Upper lobe of right lung (tissue), 1 donor: ENCODE data around the gene FBXW9. TPM values are rescaled to one million over a fixed set of nuclear protein-coding genes. Genes with fewer than 3 reads are reported as not detected.
A peak's percentile ranks its signal among the peaks of the same experiment; 100 is the strongest.
"Not testable (repeated sequence)": the region's sequence is repeated elsewhere in the genome, so short reads cannot be mapped to it uniquely, and the experiment has no call there.

Experiments
- ATAC-seq: fragments of 200-7000 bp; cut with Tn5 transposase; one replicate; pipeline ENCODE4 v1.9.1; 2020; ENCODE audit warnings: mild to moderate bottlenecking, moderate library complexity
- DNase-seq: peaks from one replicate; pipeline ENCODE4 v3.0.0-alpha.2; 2020
- H3K27ac ChIP-seq: fragments of 200-600 bp; one replicate; pipeline ENCODE4 v1.8.0; 2022
- H3K27me3 ChIP-seq: fragments of 200-600 bp; one replicate; pipeline ENCODE4 v1.8.0; 2022; ENCODE audit warnings: mild to moderate bottlenecking
- H3K36me3 ChIP-seq: fragments of 200-600 bp; one replicate; pipeline ENCODE4 v1.8.0; 2022
- H3K4me1 ChIP-seq: fragments of 200-600 bp; one replicate; pipeline ENCODE4 v1.8.0; 2022
- H3K4me3 ChIP-seq: fragments of 200-600 bp; one replicate; pipeline ENCODE4 v1.8.0; 2022; ENCODE audit warnings: mild to moderate bottlenecking
- H3K9me3 ChIP-seq: fragments of 200-600 bp; one replicate; pipeline ENCODE4 v1.8.0; 2022
- intact Hi-C: fragments of 100-400 bp; cut with DNase I; formaldehyde crosslinking; loops from one replicate; pipeline ENCODE4 v1.11.0; 2022
- total RNA-seq: library from RNA; stranded (reverse); fragmentation: NEBNext Ultra II Directional; extraction: Animal tissue kit (Norgen Biotek cat#: 25700); gene quantifications from one replicate; pipeline ENCODE4 v1.2.1, GENCODE V29; 2021
- TF ChIP-seq, protein P1 (sequence below): fragments of 200-600 bp; IDR thresholded peaks from one replicate; pipeline ENCODE4 v1.8.0; 2022; ENCODE audit warnings: antibody characterized with exemption
- donor health status: DM: no; HTN: yes; CAD: no; lungs with severe emphysema.

The FBXW9 gene
- total RNA-seq, 1 donor from 2014 or later = 4.3 TPM

DNA sequence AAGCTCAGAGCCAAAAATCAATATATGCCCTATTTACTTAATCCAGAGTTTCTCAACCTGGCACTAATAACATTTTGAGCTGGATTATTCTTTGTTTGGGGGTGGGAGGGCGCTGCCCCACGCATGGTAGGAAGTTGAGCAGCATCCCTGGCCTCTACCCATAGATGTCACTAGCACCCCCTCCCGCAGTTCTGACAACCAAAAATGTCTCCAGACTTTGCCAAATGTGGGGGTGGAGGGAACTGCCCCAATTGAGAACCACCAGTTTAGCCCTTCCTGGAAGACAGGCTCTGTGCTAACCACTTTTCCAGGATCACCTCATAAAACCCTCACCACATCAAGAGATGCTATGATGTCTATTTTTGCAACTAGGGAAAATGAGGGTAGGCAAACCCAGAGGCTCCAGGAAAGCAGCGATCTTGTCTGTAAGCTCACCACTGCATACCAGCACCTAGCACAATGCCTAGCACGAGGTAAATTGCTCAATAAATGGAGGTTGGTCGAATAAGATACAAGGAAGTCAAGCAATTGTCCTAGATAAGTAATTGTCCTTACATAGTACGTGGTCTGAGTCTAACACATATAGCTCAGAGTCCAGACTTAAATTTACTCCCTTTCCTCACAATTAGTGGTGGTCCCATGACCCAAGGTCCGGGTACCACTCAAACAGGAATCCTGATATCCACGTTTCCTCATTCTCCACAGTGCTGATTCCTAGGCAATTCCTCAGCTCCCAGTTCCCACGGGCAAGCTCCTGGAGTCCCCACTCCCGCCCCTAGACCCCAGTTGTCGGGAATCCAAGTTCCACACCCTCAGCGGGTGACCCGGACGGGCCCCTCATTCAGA lies 37.2 kb upstream of the FBXW9 start:
- no peaks in the 10 kb centered on the region for H3K27me3 ChIP-seq
- H3K36me3 ChIP-seq = peaks cover 37% of the 10 kb centered on the region
- TF ChIP-seq, protein P1, sequence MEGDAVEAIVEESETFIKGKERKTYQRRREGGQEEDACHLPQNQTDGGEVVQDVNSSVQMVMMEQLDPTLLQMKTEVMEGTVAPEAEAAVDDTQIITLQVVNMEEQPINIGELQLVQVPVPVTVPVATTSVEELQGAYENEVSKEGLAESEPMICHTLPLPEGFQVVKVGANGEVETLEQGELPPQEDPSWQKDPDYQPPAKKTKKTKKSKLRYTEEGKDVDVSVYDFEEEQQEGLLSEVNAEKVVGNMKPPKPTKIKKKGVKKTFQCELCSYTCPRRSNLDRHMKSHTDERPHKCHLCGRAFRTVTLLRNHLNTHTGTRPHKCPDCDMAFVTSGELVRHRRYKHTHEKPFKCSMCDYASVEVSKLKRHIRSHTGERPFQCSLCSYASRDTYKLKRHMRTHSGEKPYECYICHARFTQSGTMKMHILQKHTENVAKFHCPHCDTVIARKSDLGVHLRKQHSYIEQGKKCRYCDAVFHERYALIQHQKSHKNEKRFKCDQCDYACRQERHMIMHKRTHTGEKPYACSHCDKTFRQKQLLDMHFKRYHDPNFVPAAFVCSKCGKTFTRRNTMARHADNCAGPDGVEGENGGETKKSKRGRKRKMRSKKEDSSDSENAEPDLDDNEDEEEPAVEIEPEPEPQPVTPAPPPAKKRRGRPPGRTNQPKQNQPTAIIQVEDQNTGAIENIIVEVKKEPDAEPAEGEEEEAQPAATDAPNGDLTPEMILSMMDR = peak; percentile 19
- ATAC-seq (no peak), DNase-seq (no peak)
- H3K4me1 ChIP-seq = peaks cover 35% of the 10 kb centered on the region
- intact Hi-C loops = no loop called here
- H3K4me3 ChIP-seq = peak overlapping the region; percentile 92
- H3K27ac ChIP-seq = peak overlapping the region; percentile 96
- no peaks in the 10 kb centered on the region for H3K9me3 ChIP-seq

DNA sequence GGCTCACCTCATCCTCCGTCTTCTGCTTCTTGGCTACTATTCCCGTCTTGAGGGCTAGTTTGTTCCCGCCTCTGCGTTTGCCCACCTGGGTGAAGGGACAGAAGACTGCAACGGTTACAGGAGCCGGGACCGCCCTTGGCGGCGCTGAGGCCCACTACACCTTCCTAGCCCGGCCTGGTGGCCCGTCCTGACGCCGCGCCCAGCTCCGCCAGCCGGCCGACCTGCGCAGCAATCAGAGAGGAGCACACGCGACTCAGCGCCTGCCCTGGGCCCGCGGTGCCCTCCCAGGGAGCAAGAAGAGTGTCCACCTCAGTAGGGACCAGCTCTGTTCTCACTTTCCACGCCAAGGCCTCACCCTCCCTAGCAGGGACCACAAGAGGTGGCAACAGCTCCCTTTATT lies 34.9 kb upstream of the FBXW9 start:
- no peaks in the 10 kb centered on the region for H3K9me3 ChIP-seq
- peaks cover 21% of the 10 kb centered on the region for H3K4me1 ChIP-seq
- no peaks in the 10 kb centered on the region for H3K27me3 ChIP-seq
- intact Hi-C loops = no loop called here
- DNase-seq = no peak
- no peak for ATAC-seq
- TF ChIP-seq, protein P1 = no peak
- H3K4me3 ChIP-seq = no peak overlapping the region
- H3K36me3 ChIP-seq = peaks cover 40% of the 10 kb centered on the region
- no peak overlapping the region for H3K27ac ChIP-seq

DNA sequence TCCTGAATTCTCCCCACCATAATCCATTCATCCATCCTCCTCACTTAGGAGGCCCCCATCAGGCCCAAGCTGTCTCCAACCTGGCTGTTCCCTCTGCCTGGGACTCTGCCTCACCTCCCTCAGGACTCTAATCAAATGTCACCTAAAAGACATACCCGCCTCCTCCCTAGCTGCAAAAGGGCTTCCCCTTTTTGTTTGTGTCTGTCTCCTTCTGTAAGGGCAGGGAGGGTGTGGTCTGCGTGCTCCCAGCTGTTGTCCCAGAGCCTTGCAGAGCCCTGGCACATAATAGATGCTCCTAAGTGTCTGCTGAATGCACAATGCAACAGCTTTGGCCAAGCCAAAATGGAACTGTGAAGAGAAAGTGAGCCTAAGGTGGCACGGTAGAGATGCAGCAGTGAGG lies 33.6 kb upstream of the FBXW9 start:
- DNase-seq (no peak), ATAC-seq (no peak)
- no peak overlapping the region for H3K27ac ChIP-seq
- no peaks in the 10 kb centered on the region for H3K27me3 ChIP-seq
- intact Hi-C loops = no loop called here
- H3K4me1 ChIP-seq = peaks cover 16% of the 10 kb centered on the region
- H3K9me3 ChIP-seq = no peaks in the 10 kb centered on the region
- TF ChIP-seq, protein P1 = no peak
- no peak overlapping the region for H3K4me3 ChIP-seq
- H3K36me3 ChIP-seq = peaks cover 40% of the 10 kb centered on the region

DNA sequence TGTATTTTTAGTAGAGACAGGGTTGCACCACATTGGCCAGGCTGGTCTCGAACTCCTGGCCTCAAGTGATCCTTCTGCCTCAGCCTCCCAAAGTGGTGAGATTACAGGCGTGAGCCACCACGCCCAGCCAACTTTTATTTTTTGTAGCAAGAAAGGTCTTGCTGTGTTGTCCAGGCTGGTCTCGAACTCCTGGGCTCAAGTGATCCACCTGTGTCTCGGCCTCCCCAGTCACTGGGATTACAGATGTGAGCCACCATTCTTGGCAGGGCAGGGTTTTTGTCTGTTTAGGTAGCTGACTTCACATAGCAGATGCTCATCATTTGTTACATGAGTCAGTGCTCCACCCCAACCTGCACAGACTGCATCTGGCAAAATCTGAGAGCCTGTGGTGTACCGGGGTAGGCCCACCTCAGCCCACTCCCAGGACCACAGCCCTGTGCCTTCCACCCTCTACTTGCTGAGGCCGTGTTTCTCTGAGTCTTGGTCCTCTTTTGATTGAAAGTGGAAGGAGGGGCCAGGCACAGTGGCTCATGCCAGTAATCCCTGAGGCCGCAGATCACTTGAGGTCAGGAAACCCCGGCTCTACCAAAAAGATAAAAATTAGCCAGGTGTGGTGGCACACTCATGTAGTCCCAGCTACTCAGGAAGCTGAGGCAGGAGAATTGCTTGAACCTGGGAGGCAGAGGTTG lies 31.5 kb upstream of the FBXW9 start:
- Histone ChIP-seq H3K36me3 (peaks cover 40% of the 10 kb centered on the region), H3K4me3 (no peak overlapping the region), H3K27me3 (no peaks in the 10 kb centered on the region), H3K27ac (no peak overlapping the region), H3K4me1 (peaks cover 23% of the 10 kb centered on the region), H3K9me3 (no peaks in the 10 kb centered on the region)
- ATAC-seq (no peak), DNase-seq (no peak)
- TF ChIP-seq, protein P1 = no peak
- intact Hi-C loops = no loop called here

DNA sequence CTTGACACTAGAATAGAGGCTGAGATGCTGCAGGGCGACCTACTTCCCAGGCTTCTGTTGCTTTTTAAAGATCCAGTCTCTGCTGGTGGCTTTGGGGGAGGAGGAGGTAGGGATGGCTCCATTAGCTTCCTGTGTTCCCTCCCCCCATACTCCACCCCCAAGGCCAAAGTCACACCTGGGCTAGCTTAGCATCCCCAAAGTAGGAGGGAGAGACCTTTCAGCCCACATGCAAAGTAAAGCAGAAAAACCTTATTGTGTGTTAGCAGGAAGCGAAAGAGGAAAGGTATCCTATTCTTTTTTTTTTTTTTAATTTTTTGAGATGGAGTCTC lies 30.5 kb upstream of the FBXW9 start:
- TF ChIP-seq, protein P1 = no peak
- DNase-seq (no peak), ATAC-seq (no peak)
- Histone ChIP-seq H3K36me3 (peaks cover 35% of the 10 kb centered on the region), H3K4me1 (peaks cover 17% of the 10 kb centered on the region), H3K27me3 (no peaks in the 10 kb centered on the region), H3K27ac (no peak overlapping the region), H3K4me3 (no peak overlapping the region), H3K9me3 (no peaks in the 10 kb centered on the region)
- intact Hi-C loops = no loop called here

DNA sequence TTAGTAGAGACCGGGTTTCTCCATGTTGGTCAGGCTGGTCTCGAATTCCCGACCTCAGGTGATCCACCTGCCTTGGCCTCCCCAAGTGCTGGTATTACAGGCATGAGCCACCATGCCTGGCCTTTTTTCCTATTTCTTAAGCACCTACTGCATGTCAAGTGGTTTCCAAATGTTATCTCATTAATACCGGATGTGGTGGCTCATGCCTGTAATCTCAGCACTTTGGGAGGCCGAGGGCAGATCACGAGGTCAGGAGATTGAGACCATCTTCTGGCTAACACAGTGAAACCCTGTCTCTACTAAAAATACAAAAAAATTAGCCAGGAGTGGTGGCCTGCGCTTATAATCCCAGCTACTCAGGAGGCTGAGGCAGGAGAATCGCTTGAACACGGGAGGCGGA lies 29.2 kb upstream of the FBXW9 start:
- DNase-seq, H3K27ac ChIP-seq, ATAC-seq, H3K4me3 ChIP-seq, H3K9me3 ChIP-seq, intact Hi-C loops, H3K27me3 ChIP-seq: not testable (repeated sequence)
- Histone ChIP-seq H3K36me3 (peaks cover 21% of the 10 kb centered on the region), H3K4me1 (peaks cover 29% of the 10 kb centered on the region)
